ENCODE measurements around the gene DXO. TPM values are rescaled to one million over a fixed set of nuclear protein-coding genes. Genes with fewer than 3 reads are reported as not detected.

DXO gene
- total and polyA plus RNA-seq, 4 donors, result 11.9 to 23.9 (median 16.9) TPM

GRCh38 chr6:31969712-31970603 is 2.0 kb downstream of the DXO start:
- TF ChIP-seq CTCF (IDR thresholded peaks at IDR 0.05; ENCODE audit: control extremely low read depth, extremely low read depth), result no peak
- Histone ChIP-seq H3K4me1 (ENCODE audit: control insufficient read depth in 5 of 5, insufficient read depth in 5 of 5, low read length in 5 of 5) (peaks cover 5 to 25% (median 8%) of the 10 kb centered on the region in 5 donors), H3K9me3 (ENCODE audit: control insufficient read depth in 4 of 4, insufficient read depth in 3 of 4, low read length in 3 of 4) (no peaks in the 10 kb centered on the region), H3K27ac (ENCODE audit: low read depth in 1 of 2, low read length in 1 of 2) (peak overlapping the region in 1 of 2 donors; percentile 93), H3K36me3 (ENCODE audit: control insufficient read depth in 4 of 4, insufficient read depth in 4 of 4, low read length in 4 of 4) (peaks cover 7 to 47% (median 24%) of the 10 kb centered on the region in 4 donors), H3K27me3 (ENCODE audit: control insufficient read depth in 3 of 3, insufficient read depth in 3 of 3, low read length in 2 of 3) (no peaks in the 10 kb centered on the region), H3K4me3 (no peak overlapping the region), H3K9ac (ENCODE audit: insufficient read depth in 1 of 2, low read length in 2 of 2) (no peak overlapping the region)
- DNase-seq, result no peak
- WGBS, 2 donors, result 81 to 86% methylated on average over 17 of the region's 17 CpGs
- no peak for ATAC-seq (ENCODE audit: insufficient read depth, low FRiP score)

DNA sequence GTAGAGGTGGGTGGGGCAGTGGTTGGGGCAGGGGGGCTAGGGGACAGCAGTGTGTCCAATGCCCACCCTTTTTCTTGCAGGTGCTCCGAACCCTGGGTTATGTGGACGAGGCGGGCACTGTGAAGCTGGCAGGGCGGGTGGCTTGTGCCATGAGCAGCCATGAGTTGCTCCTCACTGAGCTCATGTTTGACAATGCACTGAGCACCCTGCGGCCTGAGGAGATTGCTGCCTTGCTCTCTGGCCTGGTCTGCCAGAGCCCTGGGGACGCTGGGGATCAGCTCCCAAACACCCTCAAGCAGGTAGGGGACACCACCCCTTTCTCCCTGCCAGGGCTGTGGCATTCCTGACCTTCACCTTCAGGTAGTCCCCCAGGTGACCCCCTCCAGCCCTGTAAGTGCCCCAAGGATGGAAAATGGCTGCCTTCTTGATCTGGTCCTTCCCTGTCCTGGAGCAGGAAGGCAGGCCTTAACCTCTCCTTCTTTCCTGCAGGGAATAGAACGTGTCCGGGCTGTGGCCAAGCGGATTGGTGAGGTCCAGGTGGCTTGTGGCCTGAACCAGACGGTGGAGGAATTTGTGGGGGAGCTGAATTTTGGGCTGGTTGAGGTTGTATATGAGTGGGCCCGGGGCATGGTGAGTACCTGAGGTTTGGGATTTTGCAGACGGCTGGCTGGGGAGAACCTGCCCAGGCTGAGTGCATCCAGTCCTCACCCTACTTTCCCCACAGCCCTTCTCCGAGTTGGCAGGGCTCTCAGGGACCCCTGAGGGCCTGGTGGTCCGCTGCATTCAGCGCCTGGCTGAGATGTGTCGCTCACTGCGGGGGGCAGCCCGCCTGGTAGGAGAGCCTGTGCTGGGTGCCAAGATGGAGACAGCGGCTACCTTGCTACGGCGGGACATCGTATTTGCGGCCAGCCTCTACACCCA is 2.9 kb downstream of the DXO start:
- WGBS, 2 donors, result 88 to 89% methylated on average over 23 of the region's 23 CpGs
- Histone ChIP-seq H3K4me3 (no peak overlapping the region), H3K36me3 (ENCODE audit: control insufficient read depth in 4 of 4, insufficient read depth in 4 of 4, low read length in 4 of 4) (peaks cover 7 to 50% (median 26%) of the 10 kb centered on the region in 4 donors), H3K9me3 (ENCODE audit: control insufficient read depth in 4 of 4, insufficient read depth in 3 of 4, low read length in 3 of 4) (no peaks in the 10 kb centered on the region), H3K9ac (ENCODE audit: insufficient read depth in 1 of 2, low read length in 2 of 2) (no peak overlapping the region), H3K4me1 (ENCODE audit: control insufficient read depth in 5 of 5, insufficient read depth in 5 of 5, low read length in 5 of 5) (peaks cover 5 to 25% (median 8%) of the 10 kb centered on the region in 5 donors), H3K27me3 (ENCODE audit: control insufficient read depth in 3 of 3, insufficient read depth in 3 of 3, low read length in 2 of 3) (no peaks in the 10 kb centered on the region), H3K27ac (ENCODE audit: low read depth in 1 of 2, low read length in 1 of 2) (no peak overlapping the region)
- DNase-seq (no peak), ATAC-seq (ENCODE audit: insufficient read depth, low FRiP score) (no peak)
- TF ChIP-seq CTCF (IDR thresholded peaks at IDR 0.05; ENCODE audit: control extremely low read depth, extremely low read depth), result no peak

DNA sequence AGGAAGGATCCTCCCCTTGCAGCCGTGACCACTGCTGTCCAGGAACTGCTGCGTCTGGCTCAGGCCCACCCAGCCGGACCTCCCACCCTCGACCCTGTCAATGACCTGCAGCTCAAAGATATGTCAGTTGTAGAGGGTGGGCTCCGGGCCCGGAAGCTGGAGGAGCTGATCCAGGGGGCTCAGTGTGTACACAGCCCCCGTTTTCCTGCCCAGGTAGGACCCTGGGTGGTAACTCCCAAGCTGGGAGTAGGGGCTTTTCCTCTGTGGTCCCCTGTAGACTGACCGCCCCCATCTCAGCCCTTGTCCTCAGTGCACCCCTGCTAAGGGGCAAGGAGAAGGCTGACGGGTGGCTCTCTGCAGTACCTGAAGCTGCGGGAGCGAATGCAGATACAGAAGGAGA is 3.6 kb downstream of the DXO start:
- Histone ChIP-seq H3K27ac (ENCODE audit: low read depth in 1 of 2, low read length in 1 of 2) (no peak overlapping the region), H3K4me3 (no peak overlapping the region), H3K4me1 (ENCODE audit: control insufficient read depth in 5 of 5, insufficient read depth in 5 of 5, low read length in 5 of 5) (peaks cover 4 to 22% (median 7%) of the 10 kb centered on the region in 5 donors), H3K27me3 (ENCODE audit: control insufficient read depth in 3 of 3, insufficient read depth in 3 of 3, low read length in 2 of 3) (no peaks in the 10 kb centered on the region), H3K9ac (ENCODE audit: insufficient read depth in 1 of 2, low read length in 2 of 2) (no peak overlapping the region), H3K9me3 (ENCODE audit: control insufficient read depth in 4 of 4, insufficient read depth in 3 of 4, low read length in 3 of 4) (no peaks in the 10 kb centered on the region), H3K36me3 (ENCODE audit: control insufficient read depth in 4 of 4, insufficient read depth in 4 of 4, low read length in 4 of 4) (peaks cover 10 to 57% (median 28%) of the 10 kb centered on the region in 4 donors)
- ATAC-seq (ENCODE audit: insufficient read depth, low FRiP score) (no peak), DNase-seq (no peak)
- no peak for TF ChIP-seq CTCF (IDR thresholded peaks at IDR 0.05; ENCODE audit: control extremely low read depth, extremely low read depth)
- 87 to 90% methylated on average over 11 of the region's 11 CpGs for WGBS, 2 donors

Measured in lung (tissue), 12 donors.